GM21528 (cell line): Measurements from ENCODE around the gene ITPR2.

ENCODE experiments used
- ATAC-seq: cut with Tn5 transposase; IDR thresholded peaks from one replicate; pipeline ENCODE4 v1.9.1; 2021; ENCODE audit warnings: mild to moderate bottlenecking, moderate library complexity; ENCODE audit not compliant: unreplicated experiment, low FRiP score

Gene ITPR2

DNA sequence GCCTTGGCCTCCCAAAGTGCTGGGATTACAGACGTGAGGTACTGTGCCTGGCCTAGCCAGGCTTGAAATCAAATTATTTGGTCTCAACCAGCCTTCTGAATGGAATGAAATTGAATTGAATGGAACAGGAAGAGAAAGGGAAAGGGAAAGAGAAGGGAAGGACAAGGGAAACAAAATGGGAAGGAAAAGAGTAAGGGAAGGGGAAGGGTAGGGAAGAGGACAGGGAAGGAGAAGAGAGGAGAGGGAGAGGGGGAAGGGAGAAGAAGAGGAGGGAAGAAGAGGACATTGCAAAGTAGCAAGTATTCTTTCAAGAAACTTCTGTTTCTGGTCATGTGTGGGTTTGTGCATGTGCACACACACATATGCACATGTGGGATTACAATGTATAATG lies 97.8 kb downstream of the ITPR2 start:
- ATAC-seq = no peak

DNA sequence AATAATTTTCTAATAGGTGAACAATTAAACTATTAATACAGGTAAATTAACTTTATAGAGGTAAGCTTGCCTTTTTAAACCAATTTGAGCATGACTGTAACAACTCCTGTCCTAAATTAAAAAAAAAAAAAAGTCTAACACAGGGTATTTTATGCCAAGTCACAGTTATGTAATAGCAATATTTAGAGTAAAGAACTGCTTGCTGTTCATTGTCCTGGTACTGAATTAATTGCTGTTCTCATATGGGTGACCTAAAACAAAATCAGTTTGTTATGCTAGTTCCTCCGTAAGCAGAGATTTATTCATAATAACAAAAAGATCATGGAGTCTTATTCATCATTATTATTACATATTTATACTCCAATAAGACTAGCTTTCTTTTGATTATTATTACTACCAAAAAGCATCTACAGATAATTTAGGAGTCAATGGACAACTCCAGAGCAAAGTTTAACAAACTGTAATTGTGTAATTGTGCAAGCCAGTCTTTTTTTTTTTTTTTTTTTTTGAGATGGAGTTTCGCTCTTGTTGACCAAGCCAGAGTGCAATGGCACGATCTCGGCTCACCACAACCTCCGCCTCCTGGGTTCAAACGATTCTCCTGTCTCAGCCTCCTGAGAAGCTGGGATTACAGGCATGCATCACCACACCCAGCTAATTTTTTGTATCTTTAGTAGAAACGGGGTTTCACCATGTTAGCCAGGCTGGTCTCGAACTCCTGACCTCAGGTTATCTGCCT lies 98.3 kb downstream of the ITPR2 start:
- ATAC-seq = no peak

DNA sequence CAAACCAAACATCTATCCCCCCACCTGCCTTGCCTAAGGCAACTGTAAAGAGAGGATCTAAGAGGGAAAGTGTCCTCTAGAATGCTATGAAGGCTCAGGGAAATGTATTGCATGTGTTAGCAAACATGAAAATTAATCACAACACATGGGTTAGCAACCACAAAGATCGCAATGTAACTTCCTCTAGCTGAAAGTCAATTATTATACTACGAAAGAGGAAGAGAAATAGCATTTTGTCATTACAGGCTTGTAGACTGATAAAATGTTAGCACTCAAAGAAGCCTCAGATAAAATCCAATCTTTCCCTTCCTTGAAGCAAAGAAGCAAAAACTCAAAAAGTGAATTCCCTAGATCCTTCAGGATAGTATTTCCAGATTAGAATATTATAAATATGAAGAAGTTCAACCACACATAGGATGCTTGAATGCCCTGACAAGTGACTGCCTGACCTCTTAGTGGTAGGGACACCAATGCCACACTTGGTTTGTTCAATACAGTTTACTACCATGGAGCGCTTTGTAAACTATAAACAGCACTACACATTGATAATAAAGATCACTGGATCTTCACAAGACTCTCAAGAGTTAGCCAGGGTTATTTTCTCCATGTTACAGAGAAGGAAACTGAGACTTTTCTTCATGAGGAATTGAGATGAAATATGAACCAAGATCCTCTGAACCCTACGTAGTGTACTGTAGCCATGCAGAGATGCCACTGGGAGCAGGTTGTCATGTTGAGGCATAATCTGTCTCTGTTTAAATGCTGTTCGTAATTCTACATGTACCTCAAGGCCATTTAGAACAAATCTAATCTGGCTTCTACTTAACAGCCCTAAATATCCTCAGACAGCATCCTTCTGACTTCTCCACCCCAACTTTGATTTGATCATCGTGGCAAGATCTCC lies 100.7 kb downstream of the ITPR2 start:
- ATAC-seq = peak; percentile 61

DNA sequence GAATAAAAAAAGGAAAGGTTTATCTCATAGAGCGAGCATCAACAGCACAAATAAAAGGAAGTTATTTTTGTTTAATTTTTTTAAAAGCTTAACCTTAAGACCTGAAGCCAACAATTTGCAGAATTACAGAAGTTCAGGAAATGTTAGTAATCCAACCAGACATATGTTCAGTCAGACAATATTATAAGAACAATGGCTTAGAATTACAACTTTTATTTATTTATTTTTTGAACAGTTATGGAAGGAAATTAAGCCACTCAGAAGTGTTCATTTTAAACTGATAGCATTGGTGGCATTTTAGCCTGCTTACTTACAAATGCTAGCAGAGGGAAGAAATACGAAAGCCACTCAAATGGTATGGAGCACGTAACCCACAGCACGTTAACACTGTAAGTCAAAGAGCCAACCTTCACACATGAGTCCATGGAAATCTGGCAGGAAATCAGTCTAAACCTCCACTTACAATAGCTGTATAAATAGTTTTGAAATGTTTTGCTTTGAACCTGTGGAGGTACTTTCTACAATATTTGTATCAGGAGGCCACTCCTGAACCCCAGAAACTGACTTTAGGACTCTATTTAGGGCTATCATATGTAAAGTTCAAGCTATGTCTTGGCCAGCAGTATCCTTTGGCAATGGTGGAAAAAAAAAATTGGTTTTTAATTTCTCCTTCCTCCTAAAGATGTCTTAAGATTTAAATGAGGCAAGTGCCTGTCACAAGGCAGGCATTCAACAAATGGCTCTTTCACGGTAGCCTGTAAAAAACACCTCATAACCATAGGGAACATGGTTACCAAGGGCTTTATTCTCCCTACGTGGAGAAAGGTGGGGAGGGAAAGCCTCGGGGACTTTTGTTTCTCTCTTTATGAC lies 102.3 kb downstream of the ITPR2 start:
- no peak for ATAC-seq

DNA sequence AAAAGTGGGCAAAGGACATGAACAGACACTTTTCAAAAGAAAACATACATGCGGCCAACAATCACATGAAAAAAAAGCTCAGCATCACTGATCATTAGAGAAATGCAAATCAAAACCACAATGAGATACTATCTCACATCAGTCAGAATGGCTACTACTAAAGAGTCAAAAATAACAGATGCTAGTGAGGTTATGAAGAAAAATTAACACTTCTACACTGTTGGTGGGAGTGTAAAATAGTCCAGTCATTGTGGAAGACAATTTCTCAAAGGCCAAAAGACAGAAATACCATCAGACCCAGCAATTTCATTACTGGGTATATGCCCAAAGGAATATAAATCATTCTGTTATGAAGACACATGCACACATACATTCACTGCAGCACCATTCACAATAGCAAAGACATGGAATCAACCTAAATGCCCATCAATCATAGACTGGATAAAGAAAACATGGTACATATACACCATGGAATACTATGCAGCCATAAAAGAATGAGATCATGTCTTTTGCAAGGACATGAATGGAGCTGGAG lies 103.8 kb downstream of the ITPR2 start:
- peak; percentile 39 for ATAC-seq

DNA sequence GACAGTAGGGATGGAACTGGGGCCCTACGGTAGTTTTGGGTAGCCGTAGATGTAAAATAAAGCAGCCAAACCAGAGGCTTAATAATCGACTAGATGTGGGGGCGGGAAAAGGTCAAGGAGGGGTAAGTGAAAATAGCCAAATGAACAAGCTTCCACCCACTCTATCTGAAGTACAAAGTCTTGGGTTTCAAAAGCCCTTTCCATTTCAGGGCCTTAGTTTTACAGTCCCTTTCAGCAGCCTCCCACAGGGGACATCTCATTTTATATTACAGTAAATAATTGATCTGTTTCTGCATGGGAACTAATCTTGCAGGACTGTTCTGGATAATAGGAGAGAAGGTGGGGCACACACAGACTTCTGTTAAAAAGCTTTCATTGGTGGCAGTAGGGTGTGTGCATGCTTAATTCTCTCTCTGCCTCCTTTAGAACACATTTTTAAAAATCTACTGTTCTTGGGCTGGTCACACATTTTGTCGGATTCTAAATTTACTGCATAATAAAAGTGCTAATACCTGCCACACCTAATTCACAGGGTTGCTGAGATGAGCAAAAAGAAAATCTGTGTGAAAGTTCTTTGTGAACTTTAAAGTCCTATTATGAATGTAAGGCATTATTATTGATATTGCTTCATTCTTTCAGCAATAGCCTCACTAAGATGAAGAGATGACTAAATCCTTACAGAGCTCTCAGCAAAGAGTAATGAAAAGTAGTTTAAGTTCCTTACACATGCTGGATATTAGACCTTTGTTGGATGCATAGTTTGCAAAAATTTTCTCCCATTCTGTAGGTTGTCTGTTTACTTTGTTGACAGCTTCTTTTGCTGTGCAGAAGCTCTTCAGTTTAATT lies 104.6 kb downstream of the ITPR2 start:
- no peak for ATAC-seq

DNA sequence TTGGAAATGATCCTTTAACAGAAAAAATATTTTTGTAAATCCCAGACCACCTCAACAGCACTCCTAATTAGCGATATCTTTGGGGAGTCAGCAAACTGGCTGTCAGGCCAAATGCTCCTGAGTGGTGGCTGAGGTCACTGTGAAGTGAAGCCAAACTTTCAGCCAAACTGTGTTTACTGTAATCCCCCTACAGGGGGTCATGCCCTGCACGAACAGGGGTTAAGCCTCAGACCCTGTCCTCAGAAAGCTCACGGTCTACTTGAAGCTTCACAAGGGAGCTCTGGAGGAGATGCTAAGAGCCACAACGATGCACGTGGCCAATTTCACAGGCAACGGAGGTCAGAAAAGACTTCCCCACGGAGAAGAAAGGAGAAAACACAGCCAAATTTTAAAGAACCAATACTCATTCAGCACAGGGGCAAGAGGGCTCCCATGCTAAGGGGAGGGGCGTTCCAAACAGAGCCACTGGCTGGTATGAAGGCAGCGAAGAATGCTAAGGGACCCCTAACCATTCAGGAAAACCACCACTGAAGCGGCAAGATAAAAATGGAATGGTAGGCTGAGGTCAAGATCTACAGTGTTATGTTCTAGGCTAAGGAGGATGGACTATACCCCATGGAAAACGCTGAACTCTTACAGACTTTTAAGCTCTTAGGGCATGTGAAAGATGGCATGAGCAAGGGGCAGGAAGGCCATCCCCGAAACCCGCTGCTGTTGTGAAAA lies 105.4 kb downstream of the ITPR2 start:
- ATAC-seq = no peak

DNA sequence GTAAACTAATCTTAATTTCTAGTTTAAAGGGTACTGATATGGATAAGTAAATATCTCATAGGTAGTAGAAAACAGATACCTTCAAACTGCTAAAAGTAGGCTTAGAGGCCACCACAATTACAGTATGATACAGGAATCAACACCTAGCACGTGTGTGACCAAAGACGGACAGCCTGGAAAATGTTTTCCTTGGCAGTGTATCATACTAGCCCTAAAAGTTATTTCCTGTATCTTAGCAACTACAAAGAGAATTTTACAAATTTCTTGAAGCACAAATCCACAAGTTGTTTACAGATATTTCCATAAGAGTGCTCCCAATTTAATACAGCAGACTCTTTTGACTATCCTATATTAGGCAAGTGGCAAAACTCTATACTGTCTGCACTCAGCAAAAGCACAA lies 106.0 kb downstream of the ITPR2 start:
- no peak for ATAC-seq

DNA sequence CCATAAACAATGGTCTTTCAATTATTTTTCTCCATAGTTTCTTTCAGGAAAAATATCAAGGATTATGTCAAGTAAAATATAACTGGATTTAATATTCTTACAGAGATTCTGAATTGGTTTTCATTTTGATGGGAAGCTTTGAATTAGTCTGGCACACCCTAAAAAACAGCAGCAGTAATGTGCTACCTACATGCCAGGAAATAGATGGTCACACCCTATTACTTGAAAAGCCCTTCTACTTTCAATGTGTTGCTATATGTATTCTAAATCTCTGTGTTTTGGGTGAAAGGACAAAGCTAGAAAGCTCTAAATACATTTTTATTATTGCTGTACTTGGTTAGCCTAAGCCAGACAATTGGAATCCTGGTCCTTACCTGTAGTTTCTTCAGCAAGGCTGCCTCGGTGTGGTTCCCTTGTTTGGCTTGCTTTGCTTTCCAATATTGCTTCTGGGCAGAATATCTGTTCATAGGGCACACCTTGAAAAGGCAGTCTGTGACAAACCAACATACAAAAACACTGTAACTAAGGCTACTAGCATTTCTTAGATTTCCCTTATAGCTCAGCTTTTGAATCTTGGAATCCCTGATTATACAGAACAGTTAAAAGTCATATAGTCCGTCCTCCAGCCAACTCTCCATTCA lies 107.6 kb downstream of the ITPR2 start:
- no peak for ATAC-seq

DNA sequence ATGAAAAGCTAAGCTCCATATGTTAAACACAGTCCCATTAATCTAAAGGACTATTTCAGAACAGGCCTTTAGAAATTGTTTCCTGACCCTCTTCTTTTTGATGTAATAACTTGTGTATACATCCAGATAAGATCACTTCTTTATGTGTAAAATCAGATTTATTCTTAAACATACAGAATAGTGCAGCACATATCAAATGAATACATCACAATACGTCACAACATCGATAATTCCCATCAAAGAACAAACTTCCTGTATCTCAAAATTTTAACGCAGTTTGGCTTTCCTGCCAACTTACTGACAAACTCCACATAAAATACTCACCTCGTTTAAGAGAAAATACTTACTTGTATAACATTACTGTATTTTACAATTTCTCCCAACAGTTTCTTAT lies 108.7 kb downstream of the ITPR2 start:
- no peak for ATAC-seq

DNA sequence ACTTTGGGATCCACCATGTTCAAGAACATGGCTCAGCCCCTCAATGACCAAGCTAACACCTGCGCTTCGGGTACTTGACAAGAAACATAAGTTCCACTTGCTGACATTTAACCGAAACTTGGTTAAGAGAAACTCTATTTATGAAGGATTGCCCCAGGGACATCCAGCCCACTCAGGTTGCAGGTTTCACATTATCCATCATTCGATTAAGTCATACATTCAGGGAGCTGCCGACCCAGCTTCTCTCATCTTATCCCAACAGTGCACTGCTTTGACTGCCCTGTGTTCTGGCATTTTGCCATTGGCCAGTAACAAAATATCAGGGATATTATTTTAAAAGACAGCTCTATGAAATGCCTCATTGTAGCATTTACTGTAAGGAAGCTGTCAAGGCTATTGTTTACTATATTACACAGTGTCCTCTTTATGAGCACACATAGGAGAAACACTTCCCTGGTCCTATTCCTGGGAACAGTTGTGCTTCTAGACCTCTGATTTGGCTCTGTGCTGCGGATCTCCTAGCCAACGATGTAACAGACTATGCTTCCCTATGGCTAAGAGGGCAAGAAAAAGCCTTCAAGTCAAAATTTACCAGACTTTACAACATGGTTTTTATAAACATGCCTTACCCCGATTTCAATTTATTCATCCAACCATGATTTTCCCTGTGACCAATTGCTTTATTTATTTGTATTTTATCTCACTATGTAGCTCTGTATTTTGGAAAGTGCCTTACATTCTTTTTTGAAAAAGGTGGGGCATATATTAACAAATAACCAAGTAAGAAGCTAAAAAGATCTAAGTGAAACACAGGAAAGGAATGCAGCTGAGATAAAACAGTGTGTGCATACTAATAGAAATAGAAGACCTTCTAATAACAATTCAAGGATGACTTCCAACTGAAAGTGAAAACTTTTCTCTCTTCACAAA lies 109.3 kb downstream of the ITPR2 start:
- ATAC-seq = no peak

DNA sequence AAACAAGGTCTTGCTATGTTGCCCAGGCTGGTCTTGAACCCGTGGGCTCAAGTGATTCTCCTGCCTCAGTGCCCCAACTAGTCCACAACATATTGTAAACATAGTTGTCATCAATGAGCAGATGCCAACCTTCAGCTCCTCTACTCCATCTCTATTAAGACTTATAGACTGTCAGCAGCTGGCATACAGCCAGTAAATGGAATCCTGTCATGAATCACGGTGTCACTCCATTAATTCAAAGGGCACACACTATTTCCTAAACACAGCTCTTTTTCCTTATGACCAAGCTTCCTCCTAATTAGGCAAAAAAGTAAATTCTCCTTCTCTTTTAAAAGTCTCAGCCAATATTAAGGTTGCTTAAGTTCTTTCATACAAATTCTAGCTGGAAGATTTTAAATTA lies 111.2 kb downstream of the ITPR2 start:
- ATAC-seq = no peak

DNA sequence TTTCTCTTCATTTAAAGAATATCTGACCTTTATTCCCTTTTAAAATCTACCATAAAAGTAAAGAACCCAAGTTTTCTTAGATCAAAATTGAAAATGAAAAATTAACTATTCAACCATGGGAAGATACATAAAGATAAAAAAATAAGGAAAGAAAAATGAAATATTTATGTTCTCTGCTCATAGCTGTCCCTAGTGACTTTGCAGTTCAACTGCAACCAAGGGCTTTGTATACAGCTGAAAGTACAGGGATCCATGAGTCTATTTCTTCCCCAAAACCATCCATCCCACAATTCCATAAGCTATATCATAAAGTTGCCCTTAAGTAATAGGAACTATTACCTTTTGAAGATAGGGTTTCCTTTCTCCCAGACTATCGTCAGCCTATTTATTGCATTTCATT lies 113.1 kb downstream of the ITPR2 start:
- no peak for ATAC-seq

DNA sequence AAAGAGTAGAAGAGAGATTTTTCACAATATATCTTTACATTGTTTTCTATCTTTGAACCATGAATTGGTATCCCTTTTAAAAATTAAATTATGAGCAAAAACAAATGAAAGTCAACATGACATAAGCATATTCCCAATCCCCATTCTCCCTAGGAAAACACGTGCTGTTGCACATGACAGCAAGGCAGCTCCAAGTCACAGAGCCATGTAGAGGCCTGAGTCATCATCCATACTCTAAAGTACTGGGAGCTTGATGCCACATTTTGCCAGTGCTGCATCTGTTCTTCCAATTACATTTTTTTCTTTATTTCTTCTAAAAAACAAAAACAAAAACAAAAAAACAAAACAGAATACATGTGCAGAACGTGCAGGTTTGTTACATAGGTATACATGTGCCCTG lies 115.2 kb downstream of the ITPR2 start:
- ATAC-seq = no peak

DNA sequence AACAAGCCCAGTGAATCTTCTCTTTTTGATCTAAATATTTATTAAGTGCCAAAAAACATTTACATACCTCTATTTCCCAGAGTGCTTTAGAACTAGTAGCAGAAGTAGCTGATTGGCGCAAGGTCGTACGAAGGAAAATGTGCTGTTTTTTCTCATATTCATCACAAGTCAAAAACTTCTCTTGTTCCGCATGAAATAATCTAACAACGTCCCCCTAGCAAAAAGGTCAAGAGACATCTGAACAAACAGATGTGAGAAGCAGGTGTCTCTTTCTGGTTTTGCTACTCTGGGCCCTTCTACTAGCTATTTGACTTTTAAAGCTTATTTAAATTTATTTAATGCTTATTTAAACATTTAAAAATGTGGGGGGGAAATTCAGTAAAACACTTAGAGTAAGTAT lies 117.8 kb downstream of the ITPR2 start:
- ATAC-seq = no peak

DNA sequence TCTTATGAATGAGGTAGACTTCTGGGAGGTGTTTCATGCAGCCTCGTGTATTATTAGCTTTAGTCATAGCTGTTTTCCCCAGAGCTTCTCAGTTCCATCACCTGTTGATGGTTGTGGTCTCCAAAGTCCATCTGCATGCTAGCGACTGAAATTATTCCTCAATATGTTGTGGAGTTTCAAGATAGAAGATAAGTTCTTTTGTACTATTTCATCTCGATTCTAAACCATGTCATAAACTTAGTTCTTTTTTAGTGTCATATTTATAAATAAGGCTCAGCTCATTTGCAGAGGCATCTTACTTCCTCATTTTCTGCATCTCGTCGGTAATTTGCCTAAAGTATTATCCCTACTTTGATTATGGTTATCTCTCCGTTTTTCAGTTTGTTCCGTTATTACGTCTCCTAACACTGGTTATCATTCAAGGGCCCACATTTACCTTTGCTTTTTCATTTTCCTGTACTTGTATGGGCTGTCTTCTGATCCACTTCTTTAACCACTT lies 119.1 kb downstream of the ITPR2 start:
- peak; percentile 74 for ATAC-seq

DNA sequence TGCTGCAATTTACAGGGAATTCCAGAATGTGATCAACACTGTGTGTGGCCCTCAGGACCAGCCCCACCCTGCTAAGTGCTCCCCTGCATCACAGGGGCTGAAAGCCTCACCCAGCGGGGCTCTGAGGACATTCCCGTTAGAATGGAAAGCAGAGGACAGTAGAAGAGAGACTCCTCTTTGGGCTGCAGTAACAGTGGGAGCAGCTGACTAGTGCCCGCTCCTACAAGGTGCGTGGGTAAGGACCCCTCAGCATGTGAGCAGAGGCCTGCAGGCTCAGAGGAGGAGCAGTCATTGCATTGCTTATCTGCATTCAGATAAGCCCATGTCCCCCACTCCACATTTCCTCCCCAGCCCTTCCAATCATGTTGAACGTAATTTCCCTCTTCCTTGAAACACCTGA lies 120.1 kb downstream of the ITPR2 start:
- no peak for ATAC-seq
